DND-41 (cell line): Measurements from ENCODE around the gene BCL2L13.

Source experiments
- EZH2 ChIP-seq: IDR thresholded peaks from 3 replicates; pipeline ENCODE4 v1.6.1; 2012; ENCODE audit warnings: borderline replicate concordance, low read depth, mild to moderate bottlenecking, moderate library complexity, low read length, inconsistent platforms; ENCODE audit not compliant: severe bottlenecking
- TF ChIP-seq, protein P1 (sequence below): IDR thresholded peaks from 2 replicates; pipeline ENCODE4 v1.5.1; 2012; ENCODE audit warnings: borderline replicate concordance, low read length, moderate library complexity, mild to moderate bottlenecking; ENCODE audit not compliant: poor library complexity, severe bottlenecking; ENCODE audit errors: extremely low read depth

GRCh38 chr22:17734187-17734586 lies 95.6 kb downstream of the BCL2L13 start:
- TF ChIP-seq EZH2: no peak
- TF ChIP-seq, protein P1, sequence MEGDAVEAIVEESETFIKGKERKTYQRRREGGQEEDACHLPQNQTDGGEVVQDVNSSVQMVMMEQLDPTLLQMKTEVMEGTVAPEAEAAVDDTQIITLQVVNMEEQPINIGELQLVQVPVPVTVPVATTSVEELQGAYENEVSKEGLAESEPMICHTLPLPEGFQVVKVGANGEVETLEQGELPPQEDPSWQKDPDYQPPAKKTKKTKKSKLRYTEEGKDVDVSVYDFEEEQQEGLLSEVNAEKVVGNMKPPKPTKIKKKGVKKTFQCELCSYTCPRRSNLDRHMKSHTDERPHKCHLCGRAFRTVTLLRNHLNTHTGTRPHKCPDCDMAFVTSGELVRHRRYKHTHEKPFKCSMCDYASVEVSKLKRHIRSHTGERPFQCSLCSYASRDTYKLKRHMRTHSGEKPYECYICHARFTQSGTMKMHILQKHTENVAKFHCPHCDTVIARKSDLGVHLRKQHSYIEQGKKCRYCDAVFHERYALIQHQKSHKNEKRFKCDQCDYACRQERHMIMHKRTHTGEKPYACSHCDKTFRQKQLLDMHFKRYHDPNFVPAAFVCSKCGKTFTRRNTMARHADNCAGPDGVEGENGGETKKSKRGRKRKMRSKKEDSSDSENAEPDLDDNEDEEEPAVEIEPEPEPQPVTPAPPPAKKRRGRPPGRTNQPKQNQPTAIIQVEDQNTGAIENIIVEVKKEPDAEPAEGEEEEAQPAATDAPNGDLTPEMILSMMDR: no peak
